Heart right ventricle (tissue), 16 donors: ENCODE results near the gene EPHX1. TPM values are rescaled to one million over a fixed set of nuclear protein-coding genes. Genes with fewer than 3 reads are reported as not detected.

Source experiments
- ATAC-seq, 8 donors: fragments of 200-7000 bp; cut with Tn5 transposase; one replicate each; pipeline ENCODE4 v1.9.1; 2020; ENCODE audit warnings: mild to moderate bottlenecking in 8 of 8, moderate library complexity in 8 of 8, moderate number of reproducible peaks in 1 of 8
- DNase-seq, 2 donors: peaks; one replicate each; pipeline ENCODE4 v3.0.0-alpha.2; 2020
- H3K27ac ChIP-seq, 10 donors: fragments of 200-600 bp; sonication (generic) in 2 of 10; one replicate each; pipeline versions ENCODE4 v1.5.0 to v1.8.0; 2020 to 2022; ENCODE audit warnings: mild to moderate bottlenecking in 3 of 10
- H3K27me3 ChIP-seq, 7 donors: fragments of 200-600 bp; one replicate each; pipeline ENCODE4 v1.8.0; 2021 to 2022; ENCODE audit warnings: mild to moderate bottlenecking in 2 of 7
- H3K36me3 ChIP-seq, 9 donors: fragments of 200-600 bp; sonication (generic) in 1 of 9; one replicate each; pipeline versions ENCODE4 v1.5.0 to v1.8.0; 2020 to 2022; ENCODE audit warnings: mild to moderate bottlenecking in 2 of 9
- H3K4me1 ChIP-seq, 9 donors: fragments of 200-600 bp; sonication (generic) in 1 of 9; one replicate each; pipeline versions ENCODE4 v1.5.0 to v1.8.0; 2020 to 2022; ENCODE audit warnings: mild to moderate bottlenecking in 4 of 9
- H3K4me3 ChIP-seq, 10 donors: fragments of 200-600 bp; sonication (generic) in 2 of 10; one replicate each; pipeline versions ENCODE4 v1.5.0 to v1.8.0; 2020 to 2022; ENCODE audit warnings: mild to moderate bottlenecking in 7 of 10, moderate library complexity in 2 of 10
- H3K9me3 ChIP-seq, 11 donors: fragments of 200-600 bp in 10 of 11; sonication (generic) in 2 of 11; one replicate each; pipeline versions ENCODE4 v1.5.0 to v1.8.0; 2013 to 2022; ENCODE audit warnings: mild to moderate bottlenecking in 2 of 11, control low read depth in 1 of 11, moderate library complexity in 1 of 11
- CTCF ChIP-seq, 9 donors: fragments of 200-600 bp; sonication (generic) in 2 of 9; IDR thresholded peaks; one replicate each; pipeline versions ENCODE4 v1.5.0 to v1.8.0; 2021 to 2022; ENCODE audit warnings: antibody characterized with exemption in 9 of 9, mild to moderate bottlenecking in 5 of 9, moderate library complexity in 1 of 9
- WGBS, 2 donors: extraction: QIAGEN DNeasy Blood & Tissue Kit; methylation state at CpG; one replicate each; pipeline ENCODE4 v1.1.7; 2013; ENCODE audit warnings: inconsistent platforms in 1 of 2; 5-methylcytosine and 5-hydroxymethylcytosine counted together
- intact Hi-C, 10 donors: fragments of 100-400 bp; cut with DNase I; formaldehyde crosslinking; loops; one replicate each; pipeline versions ENCODE4 v1.11.1 to v1.14.2; 2022
- polyA plus RNA-seq, 2 donors: library from polyadenylated mRNA; stranded (reverse); fragments of 200-250 nt; gene quantifications; one replicate each; pipeline ENCODE4 v1.2.3, GENCODE V29; 2013
- total RNA-seq, 10 donors: library from RNA; stranded (reverse); fragmentation: NEBNext Ultra II Directional in 3 of 10; extraction: Animal tissue kit (Norgen Biotek cat#: 25700) in 3 of 10; gene quantifications; one replicate each; pipeline versions ENCODE4 v1.2.1 to v1.2.4, GENCODE V29; 2021 to 2023
- donor health status: Arrhythmogenic right ventricular cardiomyopathy.
- donor health status: ischemic (EF 13 %, LVEDD 7.1; RV severe dilation, severe dysfunction).
- donor health status: healthy with polysubstance abuse.
- donor health status: DM: no; HTN: yes; CAD: no.
- donor health status: DM: no; HTN: no; CAD: no.
- donor health status: ischemic (EF 25% LVEDD 6.9; RV normal size, moderate dysfunction).
- donor health status: ischemic (EF 25% LVEDD 5.7; RV mildly dilated, moderate dysfunction).
- donor health status: healthy.
- donor health status: DM: yes; HTN: yes; CAD: no.
- donor health status: Ischemic cardiomyopathy.
- donor health status: ischemic (EF 35%, LVEDD 5.7; RV mildly dilated, moderate dysfunction).
- donor health status: nonischemic (EF 11% LVEDD 7.7; RV severe dilation, severe dysfunction).
- donor health status: DM: yes; HTN: yes; CAD: no.
- donor health status: PGD.
- donor health status: ischemic (EF 29% LVEDD 5.4; RV normal size, mild dysfunction).
- donor health status: nonischemic (EF 23%, LVEDD 6.1; RV moderate dilation, normal function).

Gene EPHX1
- total and polyA plus RNA-seq, 12 donors = 31.5 to 80.8 (median 43.2) TPM

- 93 to 94% methylated on average over 13 of the region's 13 CpGs for WGBS, 2 donors
- no peaks in the 10 kb centered on the region for H3K27me3 ChIP-seq
- no peak overlapping the region for H3K4me3 ChIP-seq
- ATAC-seq (no peak), DNase-seq (no peak)
- H3K36me3 ChIP-seq = peaks cover 0 to 99% (median 12%) of the 10 kb centered on the region in 9 donors
- intact Hi-C loops = loop anchor here in 2 of 10 donors (10.0 kb wide), 2 partner anchors 68 to 122 kb away; no protein-coding TSS in a partner anchor
- H3K9me3 ChIP-seq = no peaks in the 10 kb centered on the region
- H3K4me1 ChIP-seq = peaks cover 0 to 41% (median 5%) of the 10 kb centered on the region in 9 donors
- no peak overlapping the region for H3K27ac ChIP-seq
- no peak for TF ChIP-seq CTCF (IDR thresholded peaks at IDR 0.05)
Observed at GRCh38 chr1:225852413-225853124, 42.6 kb downstream of the EPHX1 start.

GRCh38 chr1:225853441-225853840 is 43.5 kb downstream of the EPHX1 start:
- Histone ChIP-seq H3K4me1 (peaks cover 0 to 34% (median 0%) of the 10 kb centered on the region in 9 donors), H3K27me3 (no peaks in the 10 kb centered on the region), H3K36me3 (peaks cover 0 to 99% (median 17%) of the 10 kb centered on the region in 9 donors), H3K9me3 (no peaks in the 10 kb centered on the region), H3K4me3 (no peak overlapping the region), H3K27ac (no peak overlapping the region)
- no peak for DNase-seq
- WGBS, 2 donors = 93 to 96% methylated on average over 12 of the region's 12 CpGs
- intact Hi-C loops = loop anchor here in 2 of 10 donors (10.0 kb wide), 2 partner anchors 69 to 121 kb away; no protein-coding TSS in a partner anchor
- no peak for ATAC-seq
- no peak for TF ChIP-seq CTCF (IDR thresholded peaks at IDR 0.05)

GRCh38 chr1:225855503-225856300 is 45.8 kb downstream of the EPHX1 start:
- peaks cover 2 to 99% (median 22%) of the 10 kb centered on the region in 9 donors for H3K36me3 ChIP-seq
- peak overlapping the region in 1 of 10 donors; percentile 49 for H3K27ac ChIP-seq
- WGBS, 2 donors = 76 to 79% methylated on average over 10 of the region's 10 CpGs
- no peaks in the 10 kb centered on the region for H3K27me3 ChIP-seq
- H3K4me1 ChIP-seq = peaks cover 0 to 19% (median 0%) of the 10 kb centered on the region in 9 donors
- intact Hi-C loops = loop anchor here in 2 of 10 donors (10.0 kb wide), 2 partner anchors 71 to 119 kb away; no protein-coding TSS in a partner anchor
- TF ChIP-seq CTCF (IDR thresholded peaks at IDR 0.05) = no peak
- DNase-seq = no peak
- H3K9me3 ChIP-seq = no peaks in the 10 kb centered on the region
- no peak overlapping the region for H3K4me3 ChIP-seq
- no peak for ATAC-seq

GRCh38 chr1:225857256-225857655 is 47.3 kb downstream of the EPHX1 start:
- H3K36me3 ChIP-seq = peaks cover 4 to 99% (median 33%) of the 10 kb centered on the region in 9 donors
- no peak overlapping the region for H3K27ac ChIP-seq
- no peak for DNase-seq
- no peak for TF ChIP-seq CTCF (IDR thresholded peaks at IDR 0.05)
- ATAC-seq = no peak
- WGBS, 2 donors = 74 to 76% methylated on average over 7 of the region's 7 CpGs
- no peak overlapping the region for H3K4me3 ChIP-seq
- no peaks in the 10 kb centered on the region for H3K9me3 ChIP-seq
- no peaks in the 10 kb centered on the region for H3K27me3 ChIP-seq
- peaks cover 0 to 11% (median 0%) of the 10 kb centered on the region in 9 donors for H3K4me1 ChIP-seq
- intact Hi-C loops = loop anchor here in 2 of 10 donors (10.0 kb wide), 2 partner anchors 72 to 118 kb away; no protein-coding TSS in a partner anchor
